MCF 10A (cell line): ENCODE data around the gene MAPKAP1. TPM values are rescaled to one million over a fixed set of nuclear protein-coding genes. Genes with fewer than 3 reads are reported as not detected.

Source experiments
- BruUV-seq: library from RNA; stranded (reverse); fragments of 400-500 nt; replicated peaks from 2 replicates; lab custom pipeline; 2021; lab: Mats Ljungman, UMichigan
- CTCF ChIA-PET: fragments of 300-600 bp; sonication (Branson Sonifier 250); formaldehyde crosslinking; extraction: SDS; loops from one replicate; lab custom pipeline; 2021; ENCODE audit warnings: antibody characterized with exemption, inconsistent platforms; lab: Yijun Ruan, JAX
- POLR2A ChIA-PET: fragments of 300-600, 350-650 bp; sonication (Branson Sonifier 250); formaldehyde crosslinking; extraction: SDS; loops from one replicate; lab custom pipeline; 2020; ENCODE audit warnings: antibody characterized with exemption, inconsistent platforms; lab: Yijun Ruan, JAX
- DNase-seq: peaks from one replicate; pipeline ENCODE4 v3.0.0-alpha.2; 2018; ENCODE audit not compliant: unreplicated experiment
- H3K27ac Mint-ChIP-seq: one replicate; pipeline ENCODE4 v1.8.0; 2022; ENCODE audit warnings: mild to moderate bottlenecking, low read depth, mixed read lengths; ENCODE audit not compliant: unreplicated experiment
- H3K27me3 Mint-ChIP-seq: one replicate; pipeline ENCODE4 v1.8.0; 2022; ENCODE audit warnings: mixed read lengths; ENCODE audit not compliant: insufficient read depth, unreplicated experiment
- H3K36me3 Mint-ChIP-seq: one replicate; pipeline ENCODE4 v1.8.0; 2022; ENCODE audit warnings: mild to moderate bottlenecking, moderate library complexity, mixed read lengths; ENCODE audit not compliant: insufficient read depth, unreplicated experiment
- H3K4me1 Mint-ChIP-seq: one replicate; pipeline ENCODE4 v1.8.0; 2022; ENCODE audit warnings: mixed read lengths; ENCODE audit not compliant: insufficient read depth, unreplicated experiment
- H3K4me3 Mint-ChIP-seq: one replicate; pipeline ENCODE4 v1.8.0; 2022; ENCODE audit warnings: mild to moderate bottlenecking, moderate library complexity, mixed read lengths; ENCODE audit not compliant: unreplicated experiment
- H3K9me3 Mint-ChIP-seq: one replicate; pipeline ENCODE4 v1.8.0; 2022; ENCODE audit warnings: mixed read lengths; ENCODE audit not compliant: unreplicated experiment
- intact Hi-C: fragments of 100-400 bp; cut with micrococcal nuclease; formaldehyde crosslinking; loops from 2 replicates; pipeline ENCODE4 v1.14.1; 2022
- total RNA-seq: library from RNA; stranded (reverse); gene quantifications from 2 replicates; pipeline ENCODE4 v1.2.3, GENCODE V29; 2022
- TF ChIP-seq, protein P1 (sequence below): fragments of 200-600 bp; IDR thresholded peaks from one replicate; pipeline ENCODE4 v1.8.0; 2022; ENCODE audit warnings: antibody characterized with exemption, mild to moderate bottlenecking; ENCODE audit not compliant: unreplicated experiment

The MAPKAP1 gene
- total RNA-seq, 1 experiment from 2014 or later: 74.9 TPM

GRCh38 chr9:125626187-125626586, 80.8 kb downstream of the MAPKAP1 start:
- no TSS peak for BruUV-seq
- Mint-ChIP-seq H3K4me1 (peaks cover 8% of the 10 kb centered on the region), H3K27ac (no peak overlapping the region), H3K27me3 (no peaks in the 10 kb centered on the region), H3K36me3 (peaks cover 3% of the 10 kb centered on the region), H3K9me3 (no peaks in the 10 kb centered on the region), H3K4me3 (no peak overlapping the region)
- POLR2A ChIA-PET: interaction anchor here (1.1 kb wide), 1 partner anchor 32 kb away, joined by 3 read pairs; no protein-coding TSS in a partner anchor
- intact Hi-C loops: no loop called here
- no peak for DNase-seq
- TF ChIP-seq, protein P1, sequence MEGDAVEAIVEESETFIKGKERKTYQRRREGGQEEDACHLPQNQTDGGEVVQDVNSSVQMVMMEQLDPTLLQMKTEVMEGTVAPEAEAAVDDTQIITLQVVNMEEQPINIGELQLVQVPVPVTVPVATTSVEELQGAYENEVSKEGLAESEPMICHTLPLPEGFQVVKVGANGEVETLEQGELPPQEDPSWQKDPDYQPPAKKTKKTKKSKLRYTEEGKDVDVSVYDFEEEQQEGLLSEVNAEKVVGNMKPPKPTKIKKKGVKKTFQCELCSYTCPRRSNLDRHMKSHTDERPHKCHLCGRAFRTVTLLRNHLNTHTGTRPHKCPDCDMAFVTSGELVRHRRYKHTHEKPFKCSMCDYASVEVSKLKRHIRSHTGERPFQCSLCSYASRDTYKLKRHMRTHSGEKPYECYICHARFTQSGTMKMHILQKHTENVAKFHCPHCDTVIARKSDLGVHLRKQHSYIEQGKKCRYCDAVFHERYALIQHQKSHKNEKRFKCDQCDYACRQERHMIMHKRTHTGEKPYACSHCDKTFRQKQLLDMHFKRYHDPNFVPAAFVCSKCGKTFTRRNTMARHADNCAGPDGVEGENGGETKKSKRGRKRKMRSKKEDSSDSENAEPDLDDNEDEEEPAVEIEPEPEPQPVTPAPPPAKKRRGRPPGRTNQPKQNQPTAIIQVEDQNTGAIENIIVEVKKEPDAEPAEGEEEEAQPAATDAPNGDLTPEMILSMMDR: no peak
- CTCF ChIA-PET: no interaction called here

DNA sequence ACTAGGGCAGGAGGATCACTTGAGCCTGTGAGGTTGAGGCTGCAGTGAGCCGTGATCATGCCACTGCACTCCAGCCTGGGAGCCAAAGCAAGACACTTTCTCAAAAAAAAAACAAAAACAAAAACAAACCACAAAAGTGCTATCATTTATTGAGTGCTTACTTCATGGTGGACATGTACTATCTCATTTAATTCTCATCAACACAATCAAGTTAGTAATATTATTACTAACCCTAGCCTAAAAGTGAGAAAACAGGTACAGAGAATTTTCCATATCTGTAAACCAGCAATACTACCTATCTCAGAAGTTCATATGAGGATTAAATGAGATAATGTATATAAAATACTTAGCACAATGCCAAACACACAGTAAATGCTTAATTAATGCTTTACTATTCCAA, 85.8 kb downstream of the MAPKAP1 start:
- H3K9me3 Mint-ChIP-seq: no peaks in the 10 kb centered on the region
- no TSS peak for BruUV-seq
- H3K27ac Mint-ChIP-seq: no peak overlapping the region
- no peaks in the 10 kb centered on the region for H3K36me3 Mint-ChIP-seq
- no peak overlapping the region for H3K4me3 Mint-ChIP-seq
- TF ChIP-seq, protein P1: no peak
- H3K27me3 Mint-ChIP-seq: no peaks in the 10 kb centered on the region
- no peak for DNase-seq
- ChIA-PET CTCF (interaction anchor here (0.6 kb wide), 1 partner anchor 471 kb away, joined by 3 read pairs; no protein-coding TSS in a partner anchor), POLR2A (interaction anchor here (1.1 kb wide), 1 partner anchor 14 kb away, joined by 4 read pairs; no protein-coding TSS in a partner anchor)
- intact Hi-C loops: no loop called here
- peaks cover 6% of the 10 kb centered on the region for H3K4me1 Mint-ChIP-seq

GRCh38 chr9:125620216-125620615, 86.8 kb downstream of the MAPKAP1 start:
- BruUV-seq: no TSS peak
- TF ChIP-seq, protein P1: no peak

GRCh38 chr9:125617087-125617486, 89.9 kb downstream of the MAPKAP1 start:
- no peak overlapping the region for H3K4me3 Mint-ChIP-seq

More at GRCh38 chr9:125620216-125620615, 86.8 kb downstream of the MAPKAP1 start:
- H3K27me3 Mint-ChIP-seq: no peaks in the 10 kb centered on the region
- H3K36me3 Mint-ChIP-seq: no peaks in the 10 kb centered on the region
- DNase-seq: no peak
- H3K27ac Mint-ChIP-seq: no peak overlapping the region
- ChIA-PET CTCF (no interaction called here), POLR2A (interaction anchor here (1.2 kb wide), 1 partner anchor 11 kb away, joined by 3 read pairs; no protein-coding TSS in a partner anchor)
- no peak overlapping the region for H3K4me3 Mint-ChIP-seq
- intact Hi-C loops: no loop called here
- H3K9me3 Mint-ChIP-seq: no peaks in the 10 kb centered on the region
- peaks cover 6% of the 10 kb centered on the region for H3K4me1 Mint-ChIP-seq

More at GRCh38 chr9:125617087-125617486, 89.9 kb downstream of the MAPKAP1 start:
- no TSS peak for BruUV-seq
- Mint-ChIP-seq H3K36me3 (peaks cover 6% of the 10 kb centered on the region), H3K9me3 (no peaks in the 10 kb centered on the region), H3K4me1 (peaks cover 5% of the 10 kb centered on the region), H3K27ac (no peak overlapping the region), H3K27me3 (no peaks in the 10 kb centered on the region)
- ChIA-PET CTCF (interaction anchor here (0.6 kb wide), 1 partner anchor 660 kb away, joined by 3 read pairs; no protein-coding TSS in a partner anchor), POLR2A (no interaction called here)
- intact Hi-C loops: no loop called here
- TF ChIP-seq, protein P1: no peak
- no peak for DNase-seq
